Measurements from ENCODE around the gene PRKCA.

PRKCA gene

DNA sequence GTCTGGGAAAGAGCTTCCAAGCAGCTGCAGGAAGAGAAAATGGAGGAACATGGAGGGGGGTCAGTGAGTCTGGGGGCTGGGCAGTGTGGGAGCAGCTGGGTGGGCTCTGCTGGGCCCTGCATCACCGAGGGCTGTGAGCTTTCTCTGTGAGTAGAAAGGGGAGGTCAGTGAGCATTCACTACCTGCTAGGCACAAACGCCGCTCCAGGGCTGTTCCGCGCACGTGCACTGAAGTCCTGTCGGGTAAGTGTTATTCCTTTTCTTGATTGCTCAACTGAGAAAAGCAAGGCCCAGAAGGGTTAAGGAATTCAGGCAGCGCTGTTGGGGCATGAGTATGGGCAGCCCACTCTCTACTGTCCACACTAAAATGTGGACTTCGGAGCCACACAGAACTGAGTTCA lies 537.2 kb downstream of the PRKCA start:
- no peak for DNase-seq (ENCODE audit: low spot score)

DNA sequence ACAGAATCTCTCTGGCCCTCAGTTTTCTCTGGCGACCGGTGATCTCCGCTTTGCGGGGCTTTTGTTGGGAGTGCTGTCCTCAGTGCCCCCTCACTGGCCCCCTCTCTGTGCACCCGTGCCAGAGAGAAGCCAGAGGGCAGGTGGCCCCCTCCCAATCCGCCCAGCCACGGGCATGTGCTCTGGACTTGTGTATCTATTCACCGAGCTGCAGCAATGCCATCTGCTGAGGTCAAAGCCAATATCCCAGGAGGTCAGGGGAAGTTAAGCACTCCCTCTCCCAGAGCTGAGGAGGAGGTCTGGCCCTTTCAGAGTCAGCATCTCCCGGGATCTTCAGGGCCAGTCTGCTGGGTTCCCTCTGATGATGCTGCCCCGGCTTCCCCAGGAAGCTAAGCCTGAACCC lies 537.6 kb downstream of the PRKCA start:
- no peak for DNase-seq (ENCODE audit: low spot score)

DNA sequence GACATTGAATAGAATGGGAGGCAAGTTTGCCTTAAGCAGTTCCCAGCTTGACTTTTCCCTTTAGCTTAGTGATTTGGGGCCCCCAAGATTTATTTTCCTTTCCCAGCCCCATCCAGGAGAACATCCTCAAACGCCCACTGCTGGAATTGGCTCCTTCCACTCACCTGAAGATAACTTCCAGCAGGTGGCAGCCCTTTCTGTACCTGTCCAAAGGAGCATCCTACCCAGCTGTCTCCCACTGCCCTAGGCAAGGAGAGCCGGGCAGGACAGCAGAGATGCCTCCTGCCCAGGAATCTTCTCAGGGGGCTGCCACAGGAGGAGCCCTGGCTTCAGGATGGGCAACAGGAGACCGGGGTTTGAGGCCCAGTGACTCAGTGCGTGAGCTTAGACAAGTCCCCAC lies 538.9 kb downstream of the PRKCA start:
- no peak for DNase-seq (ENCODE audit: low spot score)

DNA sequence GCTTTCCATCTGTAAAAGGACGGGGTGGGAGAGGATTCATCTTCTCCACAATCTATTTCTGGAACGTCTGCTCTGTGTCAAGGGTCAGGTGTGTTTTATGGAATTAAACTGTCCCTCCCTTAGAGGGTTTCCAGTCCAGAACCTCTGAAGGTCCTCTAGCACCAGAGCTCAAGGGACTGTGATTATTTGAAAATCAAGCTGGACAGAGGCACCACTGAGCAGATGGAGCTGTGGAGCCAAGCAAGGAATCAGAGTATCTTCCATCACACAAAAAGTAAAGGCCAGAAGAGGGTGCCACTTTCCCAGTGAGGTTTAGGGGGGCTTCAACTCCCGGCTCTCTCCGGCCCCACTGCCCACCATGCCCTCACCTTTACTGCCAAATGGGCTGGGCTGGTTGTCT lies 539.3 kb downstream of the PRKCA start:
- DNase-seq (ENCODE audit: low spot score), result no peak

DNA sequence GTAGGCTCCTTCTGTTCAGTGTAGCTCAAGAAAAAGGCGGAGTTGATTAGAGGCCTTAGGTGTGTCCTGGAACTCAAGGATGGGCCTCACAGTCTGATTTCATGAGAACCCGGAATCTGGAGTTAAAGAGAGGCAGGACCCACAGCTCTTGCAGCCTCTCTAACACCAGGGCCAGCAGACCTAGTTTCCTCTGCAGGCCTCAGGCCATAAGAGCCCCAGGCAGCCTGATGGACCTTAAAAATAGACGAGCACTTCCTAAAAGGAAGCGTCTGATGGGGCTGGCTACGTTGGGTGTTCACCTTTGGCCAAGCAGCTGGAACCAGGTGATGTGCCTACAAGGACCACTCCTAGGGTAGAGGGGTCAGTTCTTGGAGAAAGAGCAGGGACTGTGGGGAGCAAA lies 540.1 kb downstream of the PRKCA start:
- no peak for DNase-seq (ENCODE audit: low spot score)

DNA sequence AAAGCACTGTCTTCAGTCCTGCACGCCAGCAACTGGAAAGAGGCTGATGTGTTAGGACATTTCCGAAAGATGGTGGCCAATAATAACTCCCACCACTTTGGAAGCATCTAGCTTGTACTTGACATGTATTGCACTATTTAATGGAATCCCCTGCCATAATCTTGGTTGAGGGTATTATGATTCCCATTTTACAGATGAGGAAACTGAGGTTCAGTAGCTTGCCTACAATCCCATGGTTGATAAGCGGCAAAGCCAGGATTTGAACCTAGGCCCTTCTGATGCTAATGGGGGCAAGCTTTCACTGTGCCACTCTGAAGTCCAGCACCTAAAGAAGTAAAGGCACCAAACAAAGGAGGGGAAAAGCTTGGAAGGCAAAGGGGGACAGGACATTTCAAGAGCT lies 540.5 kb downstream of the PRKCA start:
- no peak for DNase-seq (ENCODE audit: low spot score)

DNA sequence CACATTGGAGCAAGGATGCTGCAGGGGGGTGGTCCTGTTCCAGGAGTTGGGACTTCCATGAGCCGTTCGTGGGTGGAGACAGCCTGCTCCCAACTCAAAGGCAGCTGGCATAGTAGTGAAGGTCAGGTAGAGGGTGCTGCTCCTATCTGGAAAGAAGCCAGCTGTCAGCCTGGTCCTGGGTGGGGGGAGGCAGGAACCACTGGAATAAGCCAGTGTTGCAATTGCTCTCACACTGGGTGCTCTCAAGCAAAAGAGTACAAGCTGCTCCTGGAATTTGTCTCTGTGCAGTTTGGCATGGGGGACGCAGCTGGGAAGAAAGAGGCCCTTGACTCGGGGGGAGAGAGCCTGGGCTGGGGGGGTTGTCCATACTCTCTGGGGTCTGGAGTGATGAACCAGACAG lies 541.2 kb downstream of the PRKCA start:
- no peak for DNase-seq (ENCODE audit: low spot score)

DNA sequence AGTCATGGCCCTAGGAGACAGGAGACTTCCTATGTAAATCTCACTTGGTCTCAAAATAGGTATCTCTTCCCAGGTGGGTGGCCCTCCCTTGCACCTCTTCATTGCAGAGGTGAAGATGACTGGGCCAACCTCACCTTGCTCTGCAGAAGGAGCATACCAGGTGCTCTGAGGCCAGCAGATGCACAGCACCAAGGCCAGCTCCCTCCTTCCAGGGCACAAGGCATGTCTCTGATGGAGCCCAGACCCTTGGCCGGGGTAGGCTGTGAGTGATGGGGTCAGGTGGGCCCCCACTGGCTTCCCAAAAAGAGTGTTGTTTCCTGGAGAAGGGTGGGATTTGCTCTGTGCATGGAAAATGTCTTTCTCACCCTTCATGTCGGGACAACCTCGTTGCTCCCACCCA lies 545.3 kb downstream of the PRKCA start:
- no peak for DNase-seq (ENCODE audit: low spot score)

DNA sequence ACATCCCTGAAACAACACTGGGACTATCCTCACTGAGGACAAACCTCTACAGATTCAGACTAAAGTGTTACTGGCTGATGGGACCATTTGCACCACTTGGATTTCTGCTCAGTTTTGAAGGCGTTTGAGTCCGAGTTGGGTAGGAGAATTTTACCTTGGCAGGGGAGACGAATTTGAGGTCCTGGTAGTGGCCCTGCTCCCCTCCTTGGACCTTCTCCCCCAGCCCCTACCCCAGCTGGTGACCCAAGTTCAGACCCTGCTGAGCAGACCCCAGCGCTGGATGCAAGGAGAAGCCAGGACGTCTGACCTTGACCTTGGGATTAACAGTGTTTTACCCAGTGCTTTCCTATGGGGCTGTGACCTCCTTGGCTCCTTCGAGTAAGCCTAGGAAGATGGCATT lies 546.1 kb downstream of the PRKCA start:
- no peak for DNase-seq (ENCODE audit: low spot score)

DNA sequence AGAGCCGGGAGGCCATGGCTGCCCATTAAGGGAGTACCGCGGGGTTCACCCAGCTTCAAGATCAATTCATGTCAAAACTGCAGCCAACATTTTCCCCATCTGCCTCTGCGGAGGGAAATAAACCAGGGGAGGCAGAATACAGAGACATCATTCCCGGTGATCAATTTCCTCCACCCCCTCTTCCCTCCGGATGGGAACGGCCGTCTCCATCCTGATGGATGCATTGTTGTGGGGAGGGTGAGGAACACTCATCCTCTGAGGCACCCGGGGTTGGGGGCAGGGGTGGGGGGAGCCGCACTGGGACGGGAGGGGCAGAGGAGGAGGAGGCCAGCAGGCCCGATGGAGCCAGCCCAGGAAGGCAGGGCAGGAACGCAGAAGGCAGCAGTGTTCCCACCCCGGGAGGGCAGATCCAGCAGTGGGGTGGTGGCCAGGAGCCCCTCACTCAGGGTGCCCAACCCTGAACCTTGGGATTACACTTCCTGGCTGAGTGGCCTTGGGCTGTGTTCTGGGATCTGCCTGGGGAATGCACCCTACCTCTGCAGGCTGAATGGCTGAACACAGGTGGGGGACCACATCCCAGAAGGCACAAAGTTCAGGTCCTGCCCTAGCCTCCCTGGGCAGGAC lies 546.7 kb downstream of the PRKCA start:
- DNase-seq (ENCODE audit: low spot score), result no peak

DNA sequence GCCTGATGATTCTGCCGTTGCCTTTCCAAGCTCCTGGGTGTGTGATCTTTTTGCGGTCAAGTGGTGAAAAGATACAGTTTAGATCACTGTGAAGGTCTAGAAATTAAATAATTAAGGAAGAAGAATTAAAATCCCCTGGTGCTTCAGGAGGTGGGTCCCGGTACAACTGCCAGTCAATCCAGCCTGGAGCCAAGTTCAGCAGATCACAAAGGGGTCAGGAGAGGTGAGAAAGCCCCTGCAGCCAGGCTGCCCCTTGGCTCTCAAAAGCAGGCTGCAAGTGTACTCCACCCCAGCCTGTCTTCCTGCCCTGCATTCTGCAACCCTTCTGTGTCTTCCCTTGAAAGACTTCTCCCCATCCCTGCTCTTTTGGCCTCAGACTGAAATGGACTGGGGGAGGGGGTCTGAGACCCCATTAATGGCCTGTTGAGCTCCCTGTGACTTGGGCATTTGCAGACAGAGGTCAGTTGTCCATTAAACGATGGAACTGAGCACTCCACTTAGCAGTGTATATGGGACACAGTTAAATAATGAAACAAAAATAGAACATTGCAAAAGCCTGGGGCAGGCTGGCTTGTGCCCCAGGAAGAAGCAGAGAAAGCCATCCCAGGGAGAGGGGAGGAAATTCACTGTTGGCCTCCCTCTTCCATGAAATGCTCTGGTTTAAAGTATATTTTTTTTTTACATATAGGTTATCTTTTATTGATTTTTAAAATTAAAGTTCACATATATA lies 547.6 kb downstream of the PRKCA start:
- no peak for DNase-seq (ENCODE audit: low spot score)

DNA sequence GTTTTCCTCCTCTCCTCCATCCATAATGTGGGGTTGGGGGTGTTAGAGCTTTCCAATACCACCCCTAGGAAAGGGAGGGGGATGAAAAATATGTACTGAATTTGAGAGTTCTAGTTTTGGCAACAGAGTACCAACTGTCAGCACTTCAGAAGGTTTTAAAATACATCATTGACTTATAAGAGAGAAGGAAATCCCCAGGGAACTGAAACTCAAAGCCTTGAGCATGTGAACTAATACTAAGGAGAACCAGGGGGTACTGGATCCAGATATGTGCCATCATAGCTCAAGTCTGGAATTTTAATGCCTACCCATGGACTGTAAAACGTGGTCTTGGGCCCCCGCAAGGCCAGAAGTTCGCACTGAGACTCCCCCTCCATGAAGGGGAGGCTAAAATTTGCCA lies 548.3 kb downstream of the PRKCA start:
- DNase-seq (ENCODE audit: low spot score), result no peak

DNA sequence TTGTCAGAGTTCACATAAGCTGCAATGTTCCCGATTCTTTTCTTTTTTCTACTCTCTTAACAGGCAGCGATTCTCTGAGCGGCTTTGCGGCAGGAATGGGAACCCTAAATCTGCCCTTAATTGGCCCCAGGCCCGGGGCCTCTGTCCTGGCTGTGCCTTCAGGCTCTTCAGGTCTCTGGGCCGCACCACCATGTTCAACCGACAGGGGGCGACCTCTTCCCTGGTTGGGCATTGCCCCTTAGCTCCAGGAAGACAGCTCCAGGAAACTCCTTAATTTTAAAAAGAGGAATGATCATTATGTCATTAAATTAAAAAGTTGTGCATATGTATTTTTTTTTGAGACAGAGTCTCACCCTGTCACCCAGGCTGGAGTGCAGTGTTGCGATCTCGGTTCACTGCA lies 552.8 kb downstream of the PRKCA start:
- peak; percentile 7 for DNase-seq (ENCODE audit: low spot score)

DNA sequence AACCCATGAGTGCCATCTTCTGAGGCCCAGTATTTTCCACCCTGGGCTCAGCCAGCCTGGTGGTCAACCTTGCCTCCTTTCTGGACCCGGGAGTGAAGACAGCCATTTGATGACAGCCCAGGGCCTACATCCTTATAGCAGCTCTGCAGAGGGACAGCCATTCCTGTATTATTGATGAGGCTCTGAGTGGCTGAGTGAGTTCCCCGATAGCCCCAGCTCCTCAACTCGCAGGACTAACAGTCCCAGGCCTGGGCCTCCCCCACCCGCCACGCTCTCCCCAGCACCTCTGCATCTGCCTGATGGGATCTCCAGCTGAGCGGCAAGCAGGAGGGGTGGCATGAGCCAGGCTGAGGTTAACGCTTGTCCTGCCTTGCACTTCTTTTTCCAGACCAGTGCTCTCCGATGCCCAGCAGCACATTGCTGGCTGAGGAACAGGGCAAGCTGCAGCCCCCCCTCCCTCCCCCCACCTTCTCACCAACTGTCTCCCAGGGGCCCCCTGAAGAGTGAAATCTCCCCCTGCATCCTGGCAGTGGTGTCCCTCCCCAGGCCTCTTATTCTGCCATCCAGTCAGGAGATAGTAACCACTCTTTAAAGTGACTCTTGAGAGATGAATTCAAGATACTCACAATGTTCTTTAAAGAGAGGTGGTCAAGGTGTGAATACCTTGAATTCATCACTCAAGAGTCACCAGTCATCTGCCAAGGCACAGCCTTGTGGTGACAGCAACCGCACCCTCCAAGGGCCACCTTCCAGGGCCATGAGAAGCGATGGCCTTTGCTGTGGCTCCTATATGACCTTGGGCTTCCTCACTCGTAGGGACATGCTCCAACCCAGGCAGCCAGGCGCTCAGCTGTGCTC lies 556.0 kb downstream of the PRKCA start:
- DNase-seq (ENCODE audit: low spot score), result no peak

DNA sequence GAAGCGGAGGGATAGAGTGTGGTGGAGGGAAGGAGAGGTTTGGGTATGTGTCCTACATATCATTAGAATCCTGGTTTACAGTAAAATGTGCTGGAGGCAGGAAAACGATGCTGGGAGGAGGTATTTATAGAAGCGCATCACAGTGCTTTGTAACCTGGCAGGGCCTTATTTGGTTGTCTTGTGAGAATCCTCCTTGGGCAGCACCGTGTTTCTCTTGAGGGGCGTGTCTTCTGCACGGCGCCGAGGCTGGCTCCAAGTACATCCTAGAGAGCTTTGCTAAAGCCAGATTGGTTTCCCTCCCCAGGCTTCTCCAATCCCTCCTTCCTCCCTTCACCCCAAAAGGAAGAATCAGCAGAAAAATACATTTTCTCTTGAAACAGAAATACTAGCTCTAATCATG lies 556.9 kb downstream of the PRKCA start:
- DNase-seq (ENCODE audit: low spot score), result no peak

DNA sequence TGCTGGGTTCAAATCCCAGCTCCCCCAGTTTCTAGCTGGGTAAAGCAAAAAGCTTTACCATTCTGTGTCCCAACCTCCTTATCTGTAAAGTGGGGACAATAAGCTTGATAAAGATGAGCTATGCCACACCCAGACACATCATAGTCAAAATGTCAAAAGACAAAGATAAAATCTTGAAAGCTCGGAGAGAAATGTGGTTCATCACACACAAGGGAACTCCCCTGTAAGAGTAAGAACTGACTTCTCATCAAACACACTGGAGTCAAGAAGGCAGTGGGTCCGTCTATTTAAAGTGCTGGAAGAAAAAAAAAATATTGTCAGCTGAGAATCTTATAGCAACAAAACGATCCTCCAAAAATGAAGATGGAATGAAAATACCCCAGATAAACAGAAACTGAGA lies 557.8 kb downstream of the PRKCA start:
- no peak for DNase-seq (ENCODE audit: low spot score)

All from CD4-positive, alpha-beta T cell treated with Interleukin-15 for 4 hours (primary cell).